ENCODE results near the gene ANKRD18B.
"Not testable (repeated sequence)": the region's sequence is repeated elsewhere in the genome, so short reads cannot be mapped to it uniquely, and the experiment has no call there.

ANKRD18B gene

DNA sequence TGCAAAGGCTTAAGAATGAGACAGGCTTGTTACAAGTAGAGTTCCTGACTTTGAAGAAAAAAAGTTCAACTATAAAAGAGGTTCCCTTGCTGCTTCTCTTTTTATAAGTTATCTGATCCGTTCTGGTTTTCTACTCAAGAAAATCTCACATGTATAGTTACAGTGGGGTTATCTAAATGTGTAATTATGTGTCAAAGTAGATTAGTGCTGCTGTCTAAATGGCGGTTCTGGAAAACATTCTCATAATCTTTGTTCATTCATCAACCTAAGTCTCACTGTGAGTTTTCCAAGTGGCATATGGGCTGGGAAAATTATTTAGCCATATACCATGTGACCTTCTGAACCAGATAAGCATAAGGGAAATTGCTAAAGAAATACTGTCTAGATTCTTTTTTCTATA lies 21.7 kb downstream of the ANKRD18B start:
- not testable (repeated sequence) for H3K27me3 ChIP-seq (ENCODE audit: control insufficient read depth, insufficient read depth, low read length); H3K27ac ChIP-seq (ENCODE audit: low read length); H3K9ac ChIP-seq (ENCODE audit: low read length); H3K36me3 ChIP-seq (ENCODE audit: control insufficient read depth, low read depth, low read length); H3K4me1 ChIP-seq (ENCODE audit: control insufficient read depth, low read depth, low read length); H3K9me3 ChIP-seq (ENCODE audit: control insufficient read depth, low read depth, low read length); H3K4me3 ChIP-seq (ENCODE audit: low read length)

DNA sequence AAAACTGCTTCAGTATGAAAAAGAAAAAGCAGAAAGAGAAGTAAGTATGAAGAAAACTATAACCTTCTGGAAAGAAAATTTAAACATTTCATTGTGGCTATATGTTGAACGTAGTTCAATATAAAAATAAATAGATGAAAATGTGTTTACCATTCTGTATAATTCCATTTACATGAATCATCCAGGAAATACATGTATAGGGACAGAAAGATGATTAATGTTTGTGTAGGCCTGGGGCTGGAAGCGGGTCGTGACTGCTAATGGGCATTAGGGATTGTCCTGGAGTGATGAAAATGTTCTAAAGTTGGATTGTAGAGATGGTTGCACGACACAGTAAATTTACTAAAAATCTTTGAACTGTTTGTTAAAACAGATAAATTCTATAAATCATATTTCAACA lies 24.8 kb downstream of the ANKRD18B start:
- H3K4me1 ChIP-seq (ENCODE audit: control insufficient read depth, low read depth, low read length); H3K9ac ChIP-seq (ENCODE audit: low read length); H3K9me3 ChIP-seq (ENCODE audit: control insufficient read depth, low read depth, low read length); H3K4me3 ChIP-seq (ENCODE audit: low read length); H3K27ac ChIP-seq (ENCODE audit: low read length); H3K36me3 ChIP-seq (ENCODE audit: control insufficient read depth, low read depth, low read length); H3K27me3 ChIP-seq (ENCODE audit: control insufficient read depth, insufficient read depth, low read length): not testable (repeated sequence)

DNA sequence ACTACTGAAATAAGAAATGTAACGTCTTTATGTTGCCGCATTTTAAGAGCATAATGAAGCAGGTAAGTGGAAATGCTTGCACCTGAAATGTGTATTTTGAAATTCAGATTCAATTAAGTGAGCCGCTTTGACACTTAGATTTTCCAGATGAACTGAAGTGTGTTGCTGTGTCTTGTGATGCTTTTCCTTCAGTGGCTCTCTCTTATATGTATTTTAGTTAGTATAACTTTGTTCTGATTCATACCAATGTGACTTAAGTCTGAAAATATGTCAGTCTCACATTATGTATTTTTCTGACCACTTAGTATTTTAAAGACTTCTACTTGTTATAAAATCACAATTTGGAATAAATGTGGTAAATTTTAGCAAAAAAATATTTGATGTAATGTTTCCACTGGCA lies 25.4 kb downstream of the ANKRD18B start:
- H3K27ac ChIP-seq (ENCODE audit: low read length), result not testable (repeated sequence)

GRCh38 chr9:33551183-33551582 lies 27.1 kb downstream of the ANKRD18B start:
- H3K4me3 ChIP-seq (ENCODE audit: low read length); H3K36me3 ChIP-seq (ENCODE audit: control insufficient read depth, low read depth, low read length); H3K27ac ChIP-seq (ENCODE audit: low read length); H3K27me3 ChIP-seq (ENCODE audit: control insufficient read depth, insufficient read depth, low read length); H3K9ac ChIP-seq (ENCODE audit: low read length); H3K9me3 ChIP-seq (ENCODE audit: control insufficient read depth, low read depth, low read length); H3K4me1 ChIP-seq (ENCODE audit: control insufficient read depth, low read depth, low read length): not testable (repeated sequence)

More for the DNA sequence above, 25.4 kb downstream of the ANKRD18B start:
- H3K27me3 ChIP-seq (ENCODE audit: control insufficient read depth, insufficient read depth, low read length); H3K4me3 ChIP-seq (ENCODE audit: low read length); H3K4me1 ChIP-seq (ENCODE audit: control insufficient read depth, low read depth, low read length); H3K9ac ChIP-seq (ENCODE audit: low read length); H3K36me3 ChIP-seq (ENCODE audit: control insufficient read depth, low read depth, low read length); H3K9me3 ChIP-seq (ENCODE audit: control insufficient read depth, low read depth, low read length): not testable (repeated sequence)

- H3K36me3 ChIP-seq (ENCODE audit: control insufficient read depth, low read depth, low read length); H3K9ac ChIP-seq (ENCODE audit: low read length); H3K9me3 ChIP-seq (ENCODE audit: control insufficient read depth, low read depth, low read length); H3K4me3 ChIP-seq (ENCODE audit: low read length); H3K27me3 ChIP-seq (ENCODE audit: control insufficient read depth, insufficient read depth, low read length); H3K4me1 ChIP-seq (ENCODE audit: control insufficient read depth, low read depth, low read length); H3K27ac ChIP-seq (ENCODE audit: low read length): not testable (repeated sequence)
These were observed 28.3 kb downstream of the ANKRD18B start for GRCh38 chr9:33552315-33552725.

DNA sequence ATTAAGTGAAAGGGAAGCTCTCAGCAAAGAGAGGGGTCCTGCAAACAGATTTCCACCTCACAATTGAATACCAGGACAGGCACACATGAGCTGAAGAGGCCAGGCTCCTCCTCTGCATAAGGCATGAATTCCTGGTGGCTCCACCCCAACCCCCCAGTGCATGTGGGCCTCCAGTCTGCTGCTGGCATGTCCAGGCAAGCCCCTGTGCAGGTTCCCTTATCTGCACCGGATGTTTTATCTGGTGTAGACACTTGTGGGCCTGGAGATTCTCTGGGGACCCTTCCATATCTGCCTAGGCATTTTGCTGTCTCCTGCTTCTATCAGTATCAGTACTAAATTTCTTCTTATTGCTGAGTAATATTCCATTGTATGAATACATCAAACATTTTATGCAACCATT lies 36.2 kb downstream of the ANKRD18B start:
- not testable (repeated sequence) for H3K27me3 ChIP-seq (ENCODE audit: control insufficient read depth, insufficient read depth, low read length); H3K27ac ChIP-seq (ENCODE audit: low read length); H3K36me3 ChIP-seq (ENCODE audit: control insufficient read depth, low read depth, low read length); H3K4me3 ChIP-seq (ENCODE audit: low read length); H3K4me1 ChIP-seq (ENCODE audit: control insufficient read depth, low read depth, low read length); H3K9ac ChIP-seq (ENCODE audit: low read length); H3K9me3 ChIP-seq (ENCODE audit: control insufficient read depth, low read depth, low read length)

DNA sequence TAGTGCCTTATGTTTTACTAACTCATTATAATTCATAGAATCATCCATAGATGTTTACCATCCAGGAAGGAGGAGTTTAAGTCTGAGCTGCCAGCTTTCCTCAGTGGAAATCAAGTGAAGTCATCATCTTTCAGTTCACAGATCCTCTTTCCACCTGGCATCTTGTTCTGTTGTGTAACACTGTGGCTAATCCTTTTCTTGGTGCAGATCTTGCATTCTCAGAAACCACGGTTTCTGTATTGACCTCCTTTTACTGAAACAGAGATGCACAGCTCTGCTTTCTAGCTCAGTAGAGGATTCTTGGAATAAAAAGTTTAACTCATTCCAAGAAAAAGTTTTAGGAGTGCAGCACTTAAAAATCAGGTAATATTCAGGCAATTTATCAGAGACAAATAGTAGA lies 38.1 kb downstream of the ANKRD18B start:
- not testable (repeated sequence) for H3K9me3 ChIP-seq (ENCODE audit: control insufficient read depth, low read depth, low read length); H3K27me3 ChIP-seq (ENCODE audit: control insufficient read depth, insufficient read depth, low read length); H3K4me1 ChIP-seq (ENCODE audit: control insufficient read depth, low read depth, low read length); H3K27ac ChIP-seq (ENCODE audit: low read length); H3K36me3 ChIP-seq (ENCODE audit: control insufficient read depth, low read depth, low read length); H3K9ac ChIP-seq (ENCODE audit: low read length); H3K4me3 ChIP-seq (ENCODE audit: low read length)

GRCh38 chr9:33567776-33568175 lies 43.7 kb downstream of the ANKRD18B start:
- H3K4me3 ChIP-seq (ENCODE audit: low read length); H3K4me1 ChIP-seq (ENCODE audit: control insufficient read depth, low read depth, low read length); H3K9me3 ChIP-seq (ENCODE audit: control insufficient read depth, low read depth, low read length): not testable (repeated sequence)

GRCh38 chr9:33577786-33578185 lies 53.7 kb downstream of the ANKRD18B start:
- H3K9me3 ChIP-seq (ENCODE audit: control insufficient read depth, low read depth, low read length); H3K27ac ChIP-seq (ENCODE audit: low read length); H3K4me1 ChIP-seq (ENCODE audit: control insufficient read depth, low read depth, low read length); H3K9ac ChIP-seq (ENCODE audit: low read length); H3K36me3 ChIP-seq (ENCODE audit: control insufficient read depth, low read depth, low read length); H3K4me3 ChIP-seq (ENCODE audit: low read length); H3K27me3 ChIP-seq (ENCODE audit: control insufficient read depth, insufficient read depth, low read length): not testable (repeated sequence)

More at GRCh38 chr9:33567776-33568175, 43.7 kb downstream of the ANKRD18B start:
- H3K27ac ChIP-seq (ENCODE audit: low read length); H3K27me3 ChIP-seq (ENCODE audit: control insufficient read depth, insufficient read depth, low read length); H3K36me3 ChIP-seq (ENCODE audit: control insufficient read depth, low read depth, low read length); H3K9ac ChIP-seq (ENCODE audit: low read length): not testable (repeated sequence)

- H3K4me3 ChIP-seq (ENCODE audit: low read length); H3K4me1 ChIP-seq (ENCODE audit: control insufficient read depth, low read depth, low read length); H3K27ac ChIP-seq (ENCODE audit: low read length); H3K9ac ChIP-seq (ENCODE audit: low read length); H3K9me3 ChIP-seq (ENCODE audit: control insufficient read depth, low read depth, low read length); H3K36me3 ChIP-seq (ENCODE audit: control insufficient read depth, low read depth, low read length); H3K27me3 ChIP-seq (ENCODE audit: control insufficient read depth, insufficient read depth, low read length): not testable (repeated sequence)
These were observed 55.9 kb downstream of the ANKRD18B start for GRCh38 chr9:33579996-33580395.

DNA sequence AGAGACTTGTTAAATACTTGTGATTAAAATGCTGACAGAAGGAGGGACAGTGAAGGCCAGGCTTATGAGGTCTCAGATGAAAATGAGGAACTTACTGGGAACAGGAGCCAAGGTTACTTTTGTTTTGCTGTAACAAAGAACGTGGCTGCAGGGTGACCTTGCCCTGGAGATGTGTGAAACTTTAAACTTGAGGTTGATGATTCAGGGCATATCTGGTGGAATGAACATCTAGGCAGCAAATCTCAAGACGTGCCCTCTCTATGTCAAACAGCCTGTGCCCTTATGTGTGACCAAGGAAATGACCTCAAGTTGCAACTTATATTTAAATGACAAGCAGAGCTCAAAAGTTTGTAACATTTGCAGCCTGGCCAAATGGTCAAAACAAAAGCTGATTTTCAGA lies 58.6 kb downstream of the ANKRD18B start:
- not testable (repeated sequence) for H3K4me3 ChIP-seq (ENCODE audit: low read length); H3K4me1 ChIP-seq (ENCODE audit: control insufficient read depth, low read depth, low read length); H3K27me3 ChIP-seq (ENCODE audit: control insufficient read depth, insufficient read depth, low read length); H3K9ac ChIP-seq (ENCODE audit: low read length); H3K27ac ChIP-seq (ENCODE audit: low read length); H3K36me3 ChIP-seq (ENCODE audit: control insufficient read depth, low read depth, low read length); H3K9me3 ChIP-seq (ENCODE audit: control insufficient read depth, low read depth, low read length)

DNA sequence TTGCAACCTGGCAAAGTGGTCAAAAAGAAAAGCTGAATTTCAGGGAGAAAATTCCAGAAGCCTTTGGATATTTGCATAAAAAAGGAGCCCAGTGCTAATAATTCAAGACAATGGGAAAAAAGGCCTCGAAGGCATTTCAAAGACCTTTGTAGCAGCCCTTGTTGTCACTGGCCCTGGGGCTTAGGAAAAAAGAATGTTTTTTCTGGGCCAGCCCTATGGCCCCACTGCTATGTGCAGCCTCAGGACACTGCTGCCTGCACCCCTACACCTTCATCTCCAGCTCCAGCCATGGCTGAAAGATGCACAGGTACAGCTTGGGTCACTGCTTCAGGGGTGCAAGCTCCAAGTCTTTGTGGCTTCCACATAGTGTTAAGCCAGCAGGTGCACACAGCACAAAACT lies 62.1 kb downstream of the ANKRD18B start:
- H3K9me3 ChIP-seq (ENCODE audit: control insufficient read depth, low read depth, low read length); H3K4me1 ChIP-seq (ENCODE audit: control insufficient read depth, low read depth, low read length); H3K27me3 ChIP-seq (ENCODE audit: control insufficient read depth, insufficient read depth, low read length); H3K36me3 ChIP-seq (ENCODE audit: control insufficient read depth, low read depth, low read length); H3K27ac ChIP-seq (ENCODE audit: low read length); H3K9ac ChIP-seq (ENCODE audit: low read length); H3K4me3 ChIP-seq (ENCODE audit: low read length): not testable (repeated sequence)

DNA sequence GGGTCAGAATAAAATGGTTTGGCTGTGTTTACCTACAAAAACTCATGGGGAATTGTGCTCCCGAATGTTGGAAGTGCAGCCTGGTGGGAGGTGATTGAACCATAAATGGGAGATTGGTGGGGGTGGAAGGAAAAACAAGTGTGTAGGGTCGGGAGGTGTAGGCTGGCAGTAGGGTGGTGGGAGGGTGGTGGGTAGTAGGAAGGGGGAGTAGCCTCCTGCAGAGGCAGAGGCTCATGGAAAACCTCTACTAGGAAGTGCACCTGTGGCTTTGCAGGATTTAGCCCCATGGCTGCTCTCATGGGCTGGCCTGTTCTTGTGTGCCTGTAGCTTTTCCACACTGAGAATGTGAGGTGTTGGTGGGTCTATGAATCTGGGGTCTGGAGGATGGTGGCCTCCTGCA lies 63.7 kb downstream of the ANKRD18B start:
- not testable (repeated sequence) for H3K27me3 ChIP-seq (ENCODE audit: control insufficient read depth, insufficient read depth, low read length); H3K36me3 ChIP-seq (ENCODE audit: control insufficient read depth, low read depth, low read length); H3K27ac ChIP-seq (ENCODE audit: low read length); H3K4me3 ChIP-seq (ENCODE audit: low read length); H3K9me3 ChIP-seq (ENCODE audit: control insufficient read depth, low read depth, low read length); H3K9ac ChIP-seq (ENCODE audit: low read length); H3K4me1 ChIP-seq (ENCODE audit: control insufficient read depth, low read depth, low read length)
